Type B pancreatic cell (in vitro differentiated cells): ENCODE measurements around the gene ALCAM. TPM values are rescaled to one million over a fixed set of nuclear protein-coding genes. Genes with fewer than 3 reads are reported as not detected.

Experiments used
- DNase-seq: peaks from one replicate; pipeline ENCODE4 v3.0.0; 2021; ENCODE audit warnings: mixed read lengths; ENCODE audit not compliant: unreplicated experiment; ENCODE audit errors: extremely low spot score
- H3K27ac Mint-ChIP-seq: 2 replicates; pipeline ENCODE4 v1.8.0; 2021; ENCODE audit warnings: mild to moderate bottlenecking, mixed read lengths
- H3K27me3 Mint-ChIP-seq: 2 replicates; pipeline ENCODE4 v1.8.0; 2021; ENCODE audit warnings: mixed read lengths
- H3K36me3 Mint-ChIP-seq: 2 replicates; pipeline ENCODE4 v1.8.0; 2021; ENCODE audit warnings: mixed read lengths
- H3K4me1 Mint-ChIP-seq: one replicate; pipeline ENCODE4 v1.8.0; 2021; ENCODE audit warnings: mixed read lengths; ENCODE audit not compliant: unreplicated experiment
- H3K4me3 Mint-ChIP-seq: 2 replicates; pipeline ENCODE4 v1.8.0; 2021; ENCODE audit warnings: mild to moderate bottlenecking, mixed read lengths
- H3K9me3 Mint-ChIP-seq: 2 replicates; pipeline ENCODE4 v1.8.0; 2021; ENCODE audit warnings: mixed read lengths
- CTCF ChIP-seq: fragments of 200-600 bp; sonication (generic); conservative IDR thresholded peaks from 2 replicates; pipeline ENCODE4 v1.5.0; 2021; ENCODE audit warnings: antibody characterized with exemption, mild to moderate bottlenecking
- total RNA-seq: library from RNA; stranded (reverse); gene quantifications from 2 replicates; pipeline ENCODE4 v1.2.1, GENCODE V29; 2021; ENCODE audit warnings: low replicate concordance

The ALCAM gene
- total RNA-seq, 1 donor from 2014 or later: 101 TPM

- H3K27ac Mint-ChIP-seq: no peak overlapping the region
- TF ChIP-seq CTCF: no peak
- no peaks in the 10 kb centered on the region for H3K9me3 Mint-ChIP-seq
- H3K4me3 Mint-ChIP-seq: no peak overlapping the region
- H3K4me1 Mint-ChIP-seq: peaks cover 20% of the 10 kb centered on the region
- DNase-seq: no peak
- H3K27me3 Mint-ChIP-seq: no peaks in the 10 kb centered on the region
- peaks cover 28% of the 10 kb centered on the region for H3K36me3 Mint-ChIP-seq
Observed at GRCh38 chr3:105529456-105529855, 162.7 kb downstream of the ALCAM start.

GRCh38 chr3:105532251-105532650, 165.5 kb downstream of the ALCAM start:
- no peak overlapping the region for H3K27ac Mint-ChIP-seq
- no peaks in the 10 kb centered on the region for H3K27me3 Mint-ChIP-seq
- peaks cover 12% of the 10 kb centered on the region for H3K4me1 Mint-ChIP-seq
- DNase-seq: no peak
- H3K4me3 Mint-ChIP-seq: no peak overlapping the region
- TF ChIP-seq CTCF: no peak
- H3K36me3 Mint-ChIP-seq: peaks cover 31% of the 10 kb centered on the region
- H3K9me3 Mint-ChIP-seq: no peaks in the 10 kb centered on the region

GRCh38 chr3:105533960-105534359, 167.3 kb downstream of the ALCAM start:
- Mint-ChIP-seq H3K27me3 (no peaks in the 10 kb centered on the region), H3K9me3 (no peaks in the 10 kb centered on the region), H3K36me3 (peaks cover 27% of the 10 kb centered on the region), H3K4me3 (no peak overlapping the region), H3K27ac (no peak overlapping the region), H3K4me1 (peaks cover 9% of the 10 kb centered on the region)
- DNase-seq: no peak
- TF ChIP-seq CTCF: no peak

- no peak for DNase-seq
- no peak for TF ChIP-seq CTCF
- Mint-ChIP-seq H3K9me3 (no peaks in the 10 kb centered on the region), H3K4me1 (peaks cover 9% of the 10 kb centered on the region), H3K27me3 (no peaks in the 10 kb centered on the region), H3K36me3 (peaks cover 27% of the 10 kb centered on the region), H3K27ac (no peak overlapping the region), H3K4me3 (no peak overlapping the region)
Observed at GRCh38 chr3:105534491-105534890, 167.8 kb downstream of the ALCAM start.

- no peak overlapping the region for H3K4me3 Mint-ChIP-seq
- peaks cover 38% of the 10 kb centered on the region for H3K36me3 Mint-ChIP-seq
- no peak for TF ChIP-seq CTCF
- peaks cover 9% of the 10 kb centered on the region for H3K4me1 Mint-ChIP-seq
- H3K9me3 Mint-ChIP-seq: no peaks in the 10 kb centered on the region
- no peak overlapping the region for H3K27ac Mint-ChIP-seq
- H3K27me3 Mint-ChIP-seq: no peaks in the 10 kb centered on the region
- no peak for DNase-seq
Observed at GRCh38 chr3:105537371-105538080, 170.8 kb downstream of the ALCAM start.
